22Rv1 (cell line): ENCODE measurements around the gene PAEP.

Source experiments
- ZFX ChIP-seq: fragments of 450-650 bp; IDR thresholded peaks from 2 replicates; pipeline ENCODE4 v1.6.1; 2017; ENCODE audit warnings: antibody characterized with exemption, borderline replicate concordance
- TF ChIP-seq, protein P1 (sequence below): fragments of 450-650 bp; IDR thresholded peaks from 2 replicates; pipeline ENCODE4 v1.5.1; 2017; ENCODE audit warnings: mild to moderate bottlenecking

DNA sequence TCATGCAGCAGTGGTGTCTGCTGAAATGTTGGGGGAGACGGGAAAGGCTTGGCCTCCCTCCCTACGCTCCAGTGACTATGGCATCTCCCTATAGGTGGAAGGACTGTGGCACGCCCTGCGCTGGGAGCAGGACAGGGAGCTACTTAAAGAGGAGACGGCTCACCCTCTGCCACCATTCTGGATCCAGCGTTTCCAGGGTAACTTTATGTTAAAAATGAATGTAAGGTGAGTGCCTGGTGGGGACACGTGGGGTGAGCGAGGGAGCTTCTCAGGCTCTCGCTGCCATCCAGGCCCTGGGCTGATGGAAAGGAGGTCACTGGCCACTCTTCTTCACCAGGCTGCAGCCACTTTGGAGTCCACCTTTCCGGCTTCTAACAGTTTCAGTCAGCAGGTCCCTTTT lies 15.7 kb downstream of the PAEP start:
- TF ChIP-seq, protein P1, sequence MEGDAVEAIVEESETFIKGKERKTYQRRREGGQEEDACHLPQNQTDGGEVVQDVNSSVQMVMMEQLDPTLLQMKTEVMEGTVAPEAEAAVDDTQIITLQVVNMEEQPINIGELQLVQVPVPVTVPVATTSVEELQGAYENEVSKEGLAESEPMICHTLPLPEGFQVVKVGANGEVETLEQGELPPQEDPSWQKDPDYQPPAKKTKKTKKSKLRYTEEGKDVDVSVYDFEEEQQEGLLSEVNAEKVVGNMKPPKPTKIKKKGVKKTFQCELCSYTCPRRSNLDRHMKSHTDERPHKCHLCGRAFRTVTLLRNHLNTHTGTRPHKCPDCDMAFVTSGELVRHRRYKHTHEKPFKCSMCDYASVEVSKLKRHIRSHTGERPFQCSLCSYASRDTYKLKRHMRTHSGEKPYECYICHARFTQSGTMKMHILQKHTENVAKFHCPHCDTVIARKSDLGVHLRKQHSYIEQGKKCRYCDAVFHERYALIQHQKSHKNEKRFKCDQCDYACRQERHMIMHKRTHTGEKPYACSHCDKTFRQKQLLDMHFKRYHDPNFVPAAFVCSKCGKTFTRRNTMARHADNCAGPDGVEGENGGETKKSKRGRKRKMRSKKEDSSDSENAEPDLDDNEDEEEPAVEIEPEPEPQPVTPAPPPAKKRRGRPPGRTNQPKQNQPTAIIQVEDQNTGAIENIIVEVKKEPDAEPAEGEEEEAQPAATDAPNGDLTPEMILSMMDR, result no peak
- TF ChIP-seq ZFX, result no peak
